Ovary (tissue), 9 donors: ENCODE results near the gene ADAR. TPM values are rescaled to one million over a fixed set of nuclear protein-coding genes. Genes with fewer than 3 reads are reported as not detected.
A peak's percentile ranks its signal among the peaks of the same experiment; 100 is the strongest.

Experiments used
- DNase-seq, 5 donors: peaks; one replicate each; pipeline ENCODE4 v3.0.0-alpha.2; 2019 to 2020
- H3K27ac ChIP-seq, 2 donors: fragments of 200-600 bp; one replicate each; pipeline versions ENCODE4 v1.5.1 to v1.8.0; 2019 to 2022
- H3K27me3 ChIP-seq: fragments of 200-600 bp; one replicate; pipeline ENCODE4 v1.8.0; 2022
- H3K36me3 ChIP-seq: fragments of 200-600 bp; sonication (generic); one replicate; pipeline ENCODE4 v1.5.1; 2019
- H3K4me1 ChIP-seq: one replicate; pipeline ENCODE4 v1.8.1; 2013; ENCODE audit warnings: mild to moderate bottlenecking, moderate library complexity; ENCODE audit not compliant: insufficient read depth
- H3K4me3 ChIP-seq: fragments of 200-600 bp; sonication (generic); one replicate; pipeline ENCODE4 v1.5.1; 2017
- H3K9me3 ChIP-seq, 2 donors: fragments of 200-600 bp in 1 of 2; sonication (generic) in 1 of 2; one replicate each; pipeline versions ENCODE4 v1.5.1 to v1.8.1; 2013 to 2019; ENCODE audit warnings: mild to moderate bottlenecking in 1 of 2, moderate library complexity in 1 of 2
- EP300 ChIP-seq: sonication (generic); formaldehyde crosslinking; IDR thresholded peaks from one replicate; pipeline ENCODE4 v1.6.1; 2017; ENCODE audit warnings: antibody characterized with exemption
- POLR2A ChIP-seq: fragments of 450-650 bp; IDR thresholded peaks from one replicate; pipeline ENCODE4 v1.6.1; 2017; ENCODE audit warnings: antibody characterized with exemption, mild to moderate bottlenecking, moderate library complexity
- WGBS, 3 donors: extraction: QIAGEN DNeasy Blood & Tissue Kit in 1 of 3; methylation state at CpG; one replicate each; pipeline versions ENCODE4 v1.1.5 to v1.1.7; 2013 to 2017; 5-methylcytosine and 5-hydroxymethylcytosine counted together
- intact Hi-C, 4 donors: fragments of 100-400 bp; cut with DNase I; formaldehyde crosslinking; loops; one replicate each; pipeline versions ENCODE4 v1.11.0 to v1.15.1; 2022 to 2023
- polyA plus RNA-seq, 2 donors: library from polyadenylated mRNA; stranded (reverse); fragments of 200-250 nt in 1 of 2; fragments of 350-450 nt in 1 of 2; fragmentation: Illumina TruSeq in 1 of 2; extraction: RNeasy Lipid Tissue Mini Kit (QIAGEN cat#74804) in 1 of 2; gene quantifications; one replicate each; pipeline ENCODE4 v1.2.3, GENCODE V29; 2013 to 2014
- total RNA-seq, 7 donors: library from RNA; depleted of rRNA in 2 of 7; stranded (reverse); fragments of >200 nt in 2 of 7; fragmentation: NEBNext Ultra II Directional in 3 of 7; extraction: Animal tissue kit (Norgen Biotek cat#: 25700) in 3 of 7; gene quantifications; one replicate each; pipeline versions ENCODE4 v1.1.0 to v1.2.4, GENCODE V29; 2016 to 2023
- TF ChIP-seq, protein P1 (sequence below), 3 donors: fragments of 450-650 bp in 2 of 3; fragments of 200-600 bp in 1 of 3; IDR thresholded peaks; one replicate each; pipeline versions ENCODE4 v1.5.1 to v1.8.0; 2016 to 2022; ENCODE audit warnings: antibody characterized with exemption in 3 of 3, mild to moderate bottlenecking in 1 of 3
- donor health status: DM: no; HTN: no; CAD: no; lungs with moderate emphysema.
- donor health status: DM: no; HTN: no; CAD: no.
- donor health status: Bipolar disorder and iron deficiency.
- donor health status: DM: yes; HTN: yes; CAD: no.
- donor health status: DM: no; HTN: no; CAD: no.
- donor health status: DM: yes; HTN: yes; CAD: no.

ADAR gene
- total and polyA plus RNA-seq, 9 donors: 45.0 to 184 (median 134) TPM

- 82 to 88% (median 82%) methylated on average over 10 of the region's 10 CpGs for WGBS, 3 donors
- H3K27me3 ChIP-seq: no peaks in the 10 kb centered on the region
- H3K36me3 ChIP-seq: peaks cover 3% of the 10 kb centered on the region
- TF ChIP-seq, protein P1, sequence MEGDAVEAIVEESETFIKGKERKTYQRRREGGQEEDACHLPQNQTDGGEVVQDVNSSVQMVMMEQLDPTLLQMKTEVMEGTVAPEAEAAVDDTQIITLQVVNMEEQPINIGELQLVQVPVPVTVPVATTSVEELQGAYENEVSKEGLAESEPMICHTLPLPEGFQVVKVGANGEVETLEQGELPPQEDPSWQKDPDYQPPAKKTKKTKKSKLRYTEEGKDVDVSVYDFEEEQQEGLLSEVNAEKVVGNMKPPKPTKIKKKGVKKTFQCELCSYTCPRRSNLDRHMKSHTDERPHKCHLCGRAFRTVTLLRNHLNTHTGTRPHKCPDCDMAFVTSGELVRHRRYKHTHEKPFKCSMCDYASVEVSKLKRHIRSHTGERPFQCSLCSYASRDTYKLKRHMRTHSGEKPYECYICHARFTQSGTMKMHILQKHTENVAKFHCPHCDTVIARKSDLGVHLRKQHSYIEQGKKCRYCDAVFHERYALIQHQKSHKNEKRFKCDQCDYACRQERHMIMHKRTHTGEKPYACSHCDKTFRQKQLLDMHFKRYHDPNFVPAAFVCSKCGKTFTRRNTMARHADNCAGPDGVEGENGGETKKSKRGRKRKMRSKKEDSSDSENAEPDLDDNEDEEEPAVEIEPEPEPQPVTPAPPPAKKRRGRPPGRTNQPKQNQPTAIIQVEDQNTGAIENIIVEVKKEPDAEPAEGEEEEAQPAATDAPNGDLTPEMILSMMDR (IDR thresholded peaks at IDR 0.05): no peak
- TF ChIP-seq EP300 (no peak), POLR2A (no peak)
- H3K27ac ChIP-seq: no peak overlapping the region
- intact Hi-C loops: no loop called here
- H3K4me1 ChIP-seq: peaks cover 4% of the 10 kb centered on the region
- no peaks in the 10 kb centered on the region for H3K9me3 ChIP-seq
- H3K4me3 ChIP-seq: no peak overlapping the region
- DNase-seq: no peak
Observed at GRCh38 chr1:154586231-154586630, 21.8 kb downstream of the ADAR start.

DNA sequence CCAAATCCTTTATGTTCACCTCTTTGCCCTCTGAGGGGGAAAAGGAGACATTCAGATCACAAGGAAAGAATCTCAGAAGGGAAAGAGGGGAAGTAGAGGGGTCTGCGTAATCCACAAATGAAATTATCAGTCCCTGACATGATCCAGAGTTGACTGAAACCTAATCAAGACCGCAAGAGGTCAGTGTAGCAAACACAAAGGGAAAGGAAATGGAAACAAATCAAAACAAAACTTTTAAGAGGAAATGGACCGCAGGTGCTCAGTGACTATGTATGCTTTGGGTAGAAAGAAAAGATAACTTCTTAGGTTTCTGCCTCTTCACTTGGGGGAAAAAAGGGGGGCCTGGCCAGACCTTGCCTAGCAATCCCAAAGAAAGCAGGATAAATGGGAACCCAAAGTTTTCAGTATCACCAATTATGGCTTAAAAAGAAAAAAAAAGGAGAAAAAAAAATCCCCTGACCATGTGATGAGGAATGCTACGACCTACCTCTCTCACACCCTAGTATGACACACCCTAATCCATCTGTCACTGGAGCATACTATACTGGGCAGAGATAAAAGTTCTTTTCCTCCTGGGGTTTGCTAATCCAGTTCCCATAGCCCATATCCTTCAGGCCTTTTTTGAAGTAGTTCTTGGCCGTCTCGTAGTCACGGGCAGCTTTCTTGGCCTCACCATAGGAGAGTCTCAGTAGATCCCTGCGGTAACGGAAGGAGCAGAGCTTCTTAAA lies 23.6 kb downstream of the ADAR start:
- DNase-seq: no peak
- Histone ChIP-seq H3K36me3 (peaks cover 3% of the 10 kb centered on the region), H3K9me3 (no peaks in the 10 kb centered on the region), H3K27ac (no peak overlapping the region), H3K27me3 (no peaks in the 10 kb centered on the region), H3K4me1 (peaks cover 4% of the 10 kb centered on the region), H3K4me3 (no peak overlapping the region)
- TF ChIP-seq, protein P1 (IDR thresholded peaks at IDR 0.05): no peak
- no peak for TF ChIP-seq EP300
- TF ChIP-seq POLR2A: no peak
- 53 to 66% (median 58%) methylated on average over 9 of the region's 9 CpGs for WGBS, 3 donors
- intact Hi-C loops: no loop called here

DNA sequence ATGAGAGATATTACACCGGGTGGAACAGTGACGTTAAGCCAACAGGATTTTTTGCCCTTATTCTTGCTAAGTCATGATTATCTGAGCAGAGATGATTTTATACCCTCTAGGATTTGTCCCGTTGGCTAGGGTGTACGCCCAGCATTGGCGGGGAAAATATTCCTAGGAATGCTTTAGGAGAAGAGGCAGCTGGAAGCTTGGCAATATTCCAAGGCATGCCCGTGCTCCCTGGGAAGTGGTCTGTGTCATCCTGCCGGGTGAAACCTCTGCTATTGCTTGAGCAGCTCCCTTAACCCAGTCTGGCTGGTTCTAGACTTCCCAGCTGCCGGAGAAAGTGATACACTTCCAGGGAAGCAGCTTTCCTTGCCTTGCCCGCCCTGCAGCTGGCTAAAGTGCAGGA lies 24.2 kb downstream of the ADAR start:
- peak; percentile 49 to 64 (median 61) for DNase-seq
- Histone ChIP-seq H3K4me3 (no peak overlapping the region), H3K36me3 (peaks cover 3% of the 10 kb centered on the region), H3K27me3 (no peaks in the 10 kb centered on the region), H3K27ac (no peak overlapping the region), H3K4me1 (peaks cover 4% of the 10 kb centered on the region), H3K9me3 (no peaks in the 10 kb centered on the region)
- TF ChIP-seq, protein P1 (IDR thresholded peaks at IDR 0.05): no peak
- TF ChIP-seq POLR2A (no peak), EP300 (no peak)
- WGBS, 3 donors: 13 to 18% (median 14%) methylated on average over 9 of the region's 9 CpGs
- intact Hi-C loops: no loop called here

GRCh38 chr1:154582885-154583284 lies 25.1 kb downstream of the ADAR start:
- DNase-seq: no peak
- WGBS, 3 donors: 74 to 80% (median 79%) methylated on average over 6 of the region's 6 CpGs
- no peak for TF ChIP-seq EP300
- no peak for TF ChIP-seq POLR2A
- TF ChIP-seq, protein P1 (IDR thresholded peaks at IDR 0.05): no peak
- intact Hi-C loops: no loop called here
- H3K9me3 ChIP-seq: no peaks in the 10 kb centered on the region
- H3K4me3 ChIP-seq: no peak overlapping the region
- H3K36me3 ChIP-seq: no peaks in the 10 kb centered on the region
- no peak overlapping the region for H3K27ac ChIP-seq
- peaks cover 9% of the 10 kb centered on the region for H3K4me1 ChIP-seq
- no peaks in the 10 kb centered on the region for H3K27me3 ChIP-seq
